HG03064 (cell line): Measurements from ENCODE around the gene ENKUR.
A peak's percentile ranks its signal among the peaks of the same experiment; 100 is the strongest.
"Not testable (repeated sequence)": the region's sequence is repeated elsewhere in the genome, so short reads cannot be mapped to it uniquely, and the experiment has no call there.

ENCODE experiments used
- ATAC-seq: cut with Tn5 transposase; IDR thresholded peaks from one replicate; pipeline ENCODE4 v1.9.1; 2021; ENCODE audit warnings: low read depth; ENCODE audit not compliant: unreplicated experiment

Gene ENKUR

DNA sequence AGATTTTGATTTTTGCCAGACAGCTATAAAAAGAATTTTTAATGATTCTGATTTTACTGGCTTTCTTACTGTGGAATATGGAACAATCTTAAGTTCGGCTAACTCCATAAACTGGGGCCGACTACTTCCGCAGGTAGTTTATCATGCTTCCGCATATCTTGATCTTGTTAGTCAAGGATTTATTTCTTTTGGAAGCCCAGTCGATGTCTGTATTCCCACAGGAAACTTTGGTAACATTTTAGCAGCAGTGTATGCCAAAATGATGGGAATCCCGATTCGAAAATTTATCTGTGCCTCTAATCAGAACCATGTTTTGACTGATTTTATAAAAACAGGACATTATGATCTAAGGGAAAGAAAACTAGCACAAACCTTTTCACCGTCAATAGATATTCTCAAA, 8.6 kb upstream of the ENKUR start:
- ATAC-seq = no peak

DNA sequence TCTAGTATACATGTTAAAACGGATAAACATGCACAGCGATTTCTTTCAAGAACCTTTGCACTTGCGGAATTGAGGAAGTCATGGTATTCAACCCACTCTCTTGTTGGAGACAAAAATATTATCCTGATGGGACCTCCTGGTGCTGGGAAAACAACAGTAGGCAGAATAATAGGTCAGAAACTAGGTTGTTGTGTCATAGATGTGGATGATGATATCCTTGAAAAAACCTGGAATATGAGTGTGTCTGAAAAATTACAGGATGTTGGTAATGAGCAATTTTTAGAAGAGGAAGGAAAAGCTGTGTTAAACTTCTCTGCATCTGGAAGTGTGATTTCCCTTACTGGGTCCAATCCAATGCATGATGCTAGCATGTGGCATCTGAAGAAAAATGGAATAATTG, 7.3 kb upstream of the ENKUR start:
- ATAC-seq = no peak

DNA sequence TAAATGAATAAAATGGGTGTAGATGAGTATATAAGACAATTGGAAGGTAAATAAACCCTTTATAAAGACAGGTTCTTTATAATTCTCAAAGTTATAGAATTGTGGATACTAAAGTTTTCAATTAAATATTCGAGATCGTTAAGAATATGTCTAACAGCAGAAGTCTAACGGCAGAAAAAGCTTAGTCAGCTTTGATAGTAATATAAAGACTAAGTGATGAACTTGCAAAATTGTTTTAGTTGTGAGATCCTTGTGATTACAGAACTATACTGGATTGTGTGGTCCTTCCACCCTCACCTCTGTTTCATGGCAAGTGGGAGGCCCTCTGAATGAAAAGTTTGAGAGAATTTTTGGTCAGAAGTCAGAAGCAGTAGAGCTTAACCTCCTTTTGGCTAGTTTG, 2.7 kb upstream of the ENKUR start:
- no peak for ATAC-seq

DNA sequence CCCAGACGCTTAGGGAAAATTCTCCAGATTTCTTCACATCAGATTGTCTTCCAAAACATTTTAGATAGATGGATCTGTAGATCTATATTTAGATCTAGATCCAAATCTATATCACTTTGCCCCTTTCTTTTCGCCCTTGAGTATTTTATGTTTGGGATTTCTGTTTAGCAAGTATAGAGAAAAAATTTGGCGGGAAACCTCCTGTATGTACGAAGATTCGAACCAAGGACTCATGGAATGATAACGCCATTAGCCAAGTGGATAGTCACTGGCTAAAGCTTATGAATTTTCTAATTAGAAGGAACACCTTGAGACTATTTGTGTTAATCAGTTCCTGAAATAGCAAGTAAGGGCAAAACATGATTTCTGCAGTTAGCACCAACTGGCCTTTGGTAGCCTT, 1.7 kb upstream of the ENKUR start:
- no peak for ATAC-seq

DNA sequence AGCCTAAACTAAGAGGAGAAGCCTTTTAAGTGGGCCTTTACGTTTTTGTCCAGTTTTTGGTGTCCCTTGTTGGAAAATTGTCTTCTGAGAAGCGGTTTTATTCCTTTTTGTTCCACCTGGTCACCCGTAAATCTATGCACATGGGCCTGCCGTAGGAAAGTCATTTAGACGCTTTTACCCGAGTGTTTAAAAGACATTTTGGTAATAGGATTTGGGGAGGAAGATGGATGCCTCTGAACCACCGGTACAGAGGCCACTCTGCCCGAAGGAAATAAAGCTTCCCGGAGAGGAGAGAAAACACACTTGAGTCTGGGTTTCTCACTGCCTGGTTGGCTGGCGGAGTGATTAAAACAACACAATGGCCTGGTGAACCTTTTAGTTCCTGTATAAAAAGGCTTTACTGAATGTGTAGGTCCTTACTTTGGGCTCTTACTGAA, 1.2 kb upstream of the ENKUR start:
- ATAC-seq = peak; percentile 1

DNA sequence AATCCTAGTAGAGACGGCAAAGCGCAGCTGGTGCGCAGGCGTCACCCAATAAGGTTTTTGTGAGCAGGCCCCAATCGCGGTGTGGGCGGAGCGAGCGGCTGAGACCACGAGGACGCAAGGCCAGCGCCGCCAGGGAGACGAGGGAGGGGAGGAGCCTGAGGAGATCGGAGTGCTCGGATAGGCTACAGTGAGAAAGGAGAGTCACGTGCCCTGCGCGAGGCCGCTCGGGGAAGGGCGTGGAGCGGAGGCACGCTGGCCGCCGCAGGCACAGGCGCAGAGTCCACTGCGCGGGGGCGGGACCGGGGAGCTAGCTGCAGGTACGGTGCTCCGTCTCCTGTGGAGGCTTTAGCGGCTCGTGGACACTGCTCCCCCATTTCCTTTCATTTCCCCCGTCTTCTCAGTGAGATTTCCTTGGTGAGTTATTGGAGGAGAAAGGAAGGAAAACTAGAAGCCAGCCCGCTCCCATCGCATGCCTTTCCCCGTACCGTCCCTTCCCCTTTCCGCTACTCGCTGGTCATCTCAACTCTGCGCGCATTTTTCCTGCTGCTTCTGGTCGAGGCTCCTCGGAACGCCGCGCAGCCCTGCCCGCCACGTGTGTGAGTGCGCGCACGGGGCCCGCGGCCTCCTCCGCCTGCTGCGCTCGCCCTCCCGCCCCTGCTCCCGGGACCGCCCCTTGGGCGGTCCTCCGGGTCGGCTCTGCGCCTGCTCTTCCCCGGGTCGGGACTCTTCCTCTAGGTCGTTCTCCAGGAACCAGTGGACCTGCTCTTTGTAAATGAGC, 607 bp upstream of the ENKUR start, which contains the start of gene THNSL1:
TSS of gene THNSL1 (plus strand) at position 237 of the 778 bp plus-strand sequence. CDS start 6,612 bp downstream, outside the sequence.
- ATAC-seq = peak; percentile 99

DNA sequence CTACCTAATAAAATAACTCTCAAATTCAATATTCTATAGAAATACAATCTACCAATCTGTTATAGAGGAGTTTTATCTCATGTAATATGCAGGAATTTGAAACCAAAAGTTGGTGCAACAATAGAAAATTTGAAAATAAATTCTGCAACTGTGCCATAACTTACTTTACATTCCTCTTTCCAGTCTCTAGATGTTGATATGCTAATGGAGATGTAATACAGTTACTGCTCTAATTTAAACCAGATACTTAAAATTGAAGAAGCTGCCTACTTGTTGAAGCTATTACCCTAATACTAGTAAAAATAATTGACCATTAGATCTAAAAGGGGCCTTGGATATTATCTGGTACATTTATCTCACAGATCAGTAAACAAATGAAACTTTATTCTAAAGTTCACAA, 1.4 kb downstream of the ENKUR start:
- no peak for ATAC-seq

DNA sequence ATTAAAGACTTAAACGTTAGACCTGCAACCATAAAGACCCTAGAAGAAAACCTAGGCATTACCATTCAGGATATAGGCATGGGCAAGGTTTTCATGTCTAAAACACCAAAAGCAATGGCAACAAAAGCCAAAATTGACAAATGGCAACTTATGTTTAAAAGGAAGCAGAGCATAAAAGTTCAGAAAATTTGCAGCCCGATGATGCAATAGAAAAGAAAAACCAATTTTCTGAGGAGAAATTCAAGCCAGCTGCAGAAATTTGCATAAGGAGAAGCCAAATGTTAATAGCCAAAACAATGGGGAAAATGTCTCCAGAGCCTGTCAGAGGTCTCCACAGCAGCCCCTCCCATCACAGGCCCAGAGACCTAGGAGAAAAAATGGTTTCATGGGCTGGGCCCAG, 4.4 kb downstream of the ENKUR start:
- not testable (repeated sequence) for ATAC-seq

DNA sequence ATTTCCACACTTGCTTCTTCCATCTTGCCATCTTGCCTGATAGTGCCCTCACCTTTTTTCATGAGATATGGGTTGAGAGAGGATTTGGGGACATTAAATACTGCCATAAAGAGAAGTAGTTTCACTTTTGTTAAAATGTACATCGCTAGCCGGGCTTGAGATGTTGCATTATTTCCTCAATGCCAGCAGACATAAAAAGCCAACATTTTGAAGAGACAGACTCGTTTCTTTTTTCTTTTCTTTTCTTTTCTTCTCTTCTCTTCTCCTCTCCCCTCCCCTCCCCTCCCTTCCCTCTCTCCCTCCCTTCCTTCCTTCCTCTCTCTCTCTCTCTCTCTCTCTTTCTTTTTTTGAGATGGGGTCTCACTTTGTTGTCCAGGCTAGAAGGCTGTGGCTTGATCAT, 17.9 kb downstream of the ENKUR start:
- no peak for ATAC-seq

DNA sequence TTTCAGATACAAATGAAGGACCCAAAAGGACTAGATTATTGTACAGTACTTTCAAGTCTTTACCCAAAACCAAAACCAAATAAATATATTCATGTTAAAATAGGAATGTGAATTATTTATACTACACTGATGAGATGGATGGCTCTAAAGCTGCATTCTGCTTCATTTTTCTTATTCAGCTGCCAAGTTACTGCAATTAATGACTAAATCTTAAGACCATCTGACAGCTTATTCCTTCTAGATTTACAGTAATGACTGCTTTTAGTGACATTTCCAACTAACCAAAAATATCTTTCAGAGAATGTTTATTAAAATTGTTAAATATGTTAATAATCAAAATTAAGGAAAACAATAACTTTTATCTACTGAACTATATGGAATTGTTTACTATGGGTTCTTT, 20.9 kb downstream of the ENKUR start:
- ATAC-seq = no peak

DNA sequence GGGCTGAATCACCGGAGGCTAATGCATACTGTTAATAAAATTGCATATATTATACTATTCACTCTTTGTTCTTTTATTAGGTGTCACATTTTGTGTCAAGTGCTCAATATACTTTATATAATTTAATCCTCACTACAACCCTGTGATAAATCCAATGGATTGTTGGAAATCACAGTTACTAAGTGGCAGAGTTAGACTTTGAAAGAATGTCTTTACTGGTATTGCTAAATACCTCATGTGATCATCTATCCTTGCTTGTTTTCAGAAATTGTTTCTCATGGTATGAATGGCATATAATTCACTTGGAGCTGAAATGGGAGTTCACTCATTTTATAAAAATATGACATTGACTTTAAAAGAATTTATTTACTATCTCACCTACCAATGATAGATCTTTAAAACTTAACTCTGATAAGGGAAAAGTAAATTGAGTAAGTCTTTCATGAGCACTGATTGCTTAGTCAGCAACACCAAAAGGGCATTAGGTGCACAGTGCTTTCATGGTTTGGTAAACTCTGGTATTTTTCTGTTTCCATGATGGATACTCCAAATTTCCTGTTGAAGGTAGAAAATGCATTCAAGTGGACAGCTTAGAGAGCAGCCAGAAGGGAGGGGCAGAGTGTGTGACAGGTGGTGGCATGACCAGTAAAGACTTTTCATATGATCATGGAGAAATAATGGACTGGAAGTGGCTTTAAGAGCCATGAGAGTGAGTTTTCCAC, 22.6 kb downstream of the ENKUR start:
- no peak for ATAC-seq

DNA sequence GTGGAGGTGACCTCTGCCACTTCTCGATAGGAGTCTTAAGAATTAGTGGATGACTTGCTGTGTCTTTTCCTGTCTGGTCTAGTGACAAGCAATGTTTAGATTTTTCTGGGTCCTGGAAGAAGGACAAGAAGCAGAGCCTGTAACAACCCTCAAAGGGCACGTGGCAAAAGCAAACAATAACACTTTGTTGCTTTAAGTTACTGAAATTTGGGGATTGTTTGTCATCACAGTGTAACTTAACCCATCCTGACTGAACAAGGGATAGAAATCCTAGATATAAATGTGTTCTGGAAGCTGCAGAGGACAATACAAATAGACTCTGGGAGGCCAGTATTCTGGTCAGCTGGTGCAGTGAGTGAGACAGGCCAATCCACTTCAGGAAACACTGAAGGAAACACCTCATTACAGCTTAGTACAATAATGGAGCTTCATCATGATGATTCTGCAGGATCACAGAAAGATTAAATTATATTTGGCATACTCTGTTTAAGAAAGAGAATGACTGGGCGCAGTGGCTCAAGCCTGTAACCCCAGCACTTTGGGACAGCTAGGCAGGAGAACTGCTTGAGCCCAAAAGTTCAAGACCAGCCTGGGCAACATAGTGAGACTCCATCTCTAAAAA, 23.3 kb downstream of the ENKUR start:
- no peak for ATAC-seq

DNA sequence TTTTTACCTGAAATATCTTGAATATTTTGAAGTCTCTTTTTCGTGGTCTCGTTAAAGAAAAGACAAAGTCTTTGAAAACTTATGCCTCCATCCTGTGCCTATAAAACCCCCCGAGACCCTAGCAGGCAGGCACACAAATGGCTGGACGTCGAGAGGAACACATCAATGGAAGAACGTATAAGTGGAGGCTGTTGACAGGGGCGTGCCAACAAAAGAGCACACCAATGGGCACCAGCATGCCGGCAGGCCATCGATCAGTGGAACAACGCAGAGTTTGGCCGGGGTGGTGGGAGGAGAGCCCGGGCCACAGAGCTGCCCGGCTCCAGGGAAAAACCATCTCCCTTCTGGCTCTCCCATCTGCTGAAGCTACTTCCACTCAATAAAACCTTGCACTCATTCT, 24.7 kb downstream of the ENKUR start:
- no peak for ATAC-seq

DNA sequence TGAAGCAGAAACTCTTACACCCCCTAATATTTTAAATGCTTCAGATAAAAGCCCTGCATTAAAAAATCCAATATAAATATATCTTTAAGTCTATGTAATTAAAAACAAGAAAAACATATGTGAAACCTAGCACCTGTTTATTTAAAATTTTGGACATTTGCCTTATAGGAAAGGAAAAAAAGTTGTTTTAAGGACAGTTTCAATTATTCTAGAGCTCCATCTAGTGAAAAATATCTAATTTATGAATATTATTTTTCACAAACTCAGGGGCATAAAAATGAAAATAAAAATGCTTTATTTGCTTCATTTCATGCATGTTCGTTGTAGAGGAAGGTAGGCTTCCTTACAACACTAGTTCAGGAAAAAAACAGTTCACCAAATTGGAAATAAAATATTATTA, 26.1 kb downstream of the ENKUR start:
- ATAC-seq = no peak

DNA sequence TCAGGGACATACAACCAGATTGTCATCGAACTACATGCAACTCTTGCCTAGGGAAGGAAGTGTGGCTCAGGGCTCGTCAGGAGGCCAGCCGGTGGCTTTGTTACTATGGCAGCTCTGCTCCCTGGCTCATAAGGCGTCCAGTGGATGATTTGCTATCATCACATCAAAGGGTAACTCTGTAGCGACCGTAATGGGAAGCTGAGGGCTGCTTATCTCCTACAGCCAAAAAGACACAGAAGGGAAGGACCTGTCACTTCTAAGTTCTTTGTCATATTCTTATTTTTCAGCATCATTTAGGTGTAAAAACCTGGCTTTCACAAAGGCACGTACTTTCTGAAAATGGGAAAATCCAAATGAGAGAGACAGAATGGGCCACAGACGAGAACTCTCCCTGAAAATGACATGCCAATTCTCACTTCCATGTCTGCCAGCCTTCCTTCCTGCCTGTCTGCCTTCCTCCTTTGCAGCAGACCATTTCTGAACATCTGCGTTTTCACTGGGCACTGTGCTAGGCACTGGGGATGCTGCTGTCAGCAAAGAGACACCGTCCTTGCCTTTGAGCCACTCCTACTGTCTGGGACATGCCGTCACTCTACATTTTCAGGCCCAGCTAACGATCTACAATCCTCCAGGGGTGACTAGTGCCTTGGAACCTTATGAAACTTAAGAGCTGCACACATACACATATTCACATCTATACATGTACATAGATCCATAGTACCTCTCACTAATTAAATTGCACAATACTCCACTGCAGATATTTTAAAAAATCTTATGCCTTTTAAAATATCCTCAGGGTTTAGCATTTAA, 26.9 kb downstream of the ENKUR start:
- ATAC-seq = no peak

DNA sequence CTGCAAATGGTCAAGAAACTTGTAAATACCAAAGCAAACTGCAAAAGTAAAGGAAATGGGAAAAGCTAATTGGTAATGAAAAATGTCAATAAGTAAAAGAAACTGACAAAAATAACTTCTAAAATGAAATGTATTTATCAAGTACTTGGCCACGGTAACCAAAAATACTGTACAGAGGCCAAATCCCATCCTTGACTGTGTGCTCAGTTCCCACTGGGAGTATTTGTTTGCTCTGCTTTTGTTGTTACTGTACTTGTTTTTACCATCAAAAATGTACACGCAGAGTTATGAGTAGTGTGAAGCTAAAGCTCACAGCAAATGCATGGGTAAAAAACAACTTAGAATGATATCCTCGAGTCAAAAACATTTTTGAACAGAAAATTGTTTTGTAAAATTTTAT, 31.1 kb downstream of the ENKUR start:
- no peak for ATAC-seq

DNA sequence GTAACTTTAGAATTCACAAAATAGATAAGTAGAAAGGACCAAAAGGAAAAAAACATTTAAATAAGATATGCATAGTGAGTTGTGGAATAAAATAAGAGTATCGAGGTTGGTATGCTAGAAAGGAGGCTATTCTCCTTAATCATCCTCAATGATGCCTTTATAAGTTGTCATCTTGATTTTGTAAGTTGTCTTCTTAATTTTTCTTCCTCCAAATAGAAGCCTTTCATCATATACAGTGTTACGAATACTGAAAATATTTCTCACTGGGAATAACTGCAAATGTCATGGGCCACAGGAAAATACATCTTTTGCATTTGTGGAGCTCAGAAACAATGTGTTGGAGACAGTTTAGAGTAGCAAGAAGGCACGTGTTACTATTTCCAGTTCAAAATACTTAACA, 32.0 kb downstream of the ENKUR start:
- ATAC-seq = no peak

DNA sequence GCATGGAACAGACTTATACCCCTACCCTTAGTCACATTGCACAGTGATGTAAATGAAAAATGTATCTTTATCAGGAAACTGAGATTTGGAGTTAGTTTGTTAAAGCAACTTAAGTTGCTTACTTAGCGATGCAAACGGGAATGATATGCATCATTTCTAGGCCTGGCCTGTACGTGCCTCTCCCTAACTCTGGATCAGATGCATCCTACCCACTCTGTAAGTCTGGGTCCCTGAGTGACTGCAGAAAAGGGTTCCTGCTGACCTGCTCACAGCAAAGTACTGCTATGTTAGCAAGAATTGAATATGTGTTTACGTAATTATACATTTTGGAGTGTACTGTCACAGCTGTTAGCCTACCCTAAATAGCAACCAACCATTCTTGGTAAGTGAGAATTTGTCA, 32.8 kb downstream of the ENKUR start:
- ATAC-seq = no peak

DNA sequence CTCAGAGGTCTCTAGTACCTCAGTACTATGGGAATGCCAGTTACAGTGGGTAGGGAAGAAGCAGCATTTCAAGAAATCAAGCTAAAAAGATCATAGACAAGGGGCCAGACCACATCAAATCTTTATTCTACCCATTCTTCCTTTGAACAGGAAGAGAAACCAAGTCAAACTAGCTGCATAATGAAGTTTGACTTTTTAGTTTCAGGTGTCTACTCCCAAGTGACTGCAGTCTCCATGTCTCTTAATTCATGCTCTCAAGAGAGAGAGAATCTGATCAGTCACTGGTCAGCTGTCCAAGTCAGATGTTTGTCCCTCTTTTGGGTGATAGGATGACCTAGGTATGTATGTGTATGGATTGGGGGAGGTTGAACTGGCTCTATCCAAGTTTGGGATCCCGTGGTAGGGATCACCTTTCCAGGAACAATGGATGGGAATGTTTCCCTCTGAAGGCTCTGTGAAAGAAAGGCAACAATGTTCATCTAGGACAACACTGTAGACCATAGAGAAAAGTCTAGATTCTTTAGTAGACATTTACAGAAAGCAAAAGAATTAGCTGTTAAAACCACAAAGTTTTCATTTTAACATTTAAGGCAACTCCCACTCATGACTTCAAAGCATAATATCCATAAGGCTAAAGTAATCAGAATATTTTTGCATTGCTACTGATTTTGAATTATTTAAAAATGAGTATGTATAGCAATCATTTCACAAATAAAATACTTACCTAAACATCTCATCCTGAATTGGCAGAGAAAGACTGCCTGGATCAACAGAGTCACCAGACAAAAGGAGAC, 33.4 kb downstream of the ENKUR start:
- ATAC-seq = peak; percentile 79

DNA sequence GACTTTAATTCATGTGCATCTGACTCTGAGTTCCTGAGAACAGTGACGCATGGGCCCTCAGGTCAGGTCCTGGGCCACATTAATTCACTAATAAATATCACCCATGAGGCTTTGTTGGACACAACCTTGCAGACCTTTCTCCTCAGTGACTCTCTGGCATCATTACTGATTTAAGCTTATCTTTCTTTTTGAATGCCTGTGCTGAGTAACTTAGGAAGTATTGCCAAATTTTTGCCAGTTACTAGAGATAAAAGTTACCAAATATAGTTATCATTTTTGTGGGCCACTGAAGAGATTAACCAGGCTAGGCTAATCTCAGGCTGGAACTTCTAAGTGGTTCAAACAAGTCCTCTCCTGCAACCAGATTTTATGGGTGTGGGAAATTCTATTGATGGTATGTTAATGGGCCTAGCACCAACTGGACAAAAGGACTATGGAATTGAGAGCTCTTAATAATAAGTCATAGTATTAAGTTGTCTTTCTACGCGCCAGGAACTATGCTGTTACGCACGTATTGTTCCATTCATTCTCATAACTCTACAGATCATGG, 34.7 kb downstream of the ENKUR start:
- no peak for ATAC-seq
